SK-N-SH (cell line): ENCODE results near the gene FYN. TPM values are rescaled to one million over a fixed set of nuclear protein-coding genes. Genes with fewer than 3 reads are reported as not detected.

Experiments
- CTCF ChIA-PET: fragments of 300-600, 350-600 bp; formaldehyde crosslinking; extraction: SDS; loops from one replicate; lab custom pipeline; 2021; lab: Yijun Ruan, JAX
- POLR2A ChIA-PET: fragments of 350-600 bp; sonication (Branson Sonifier 250); formaldehyde crosslinking; extraction: SDS; loops from one replicate; lab custom pipeline; 2020; ENCODE audit warnings: antibody characterized with exemption, inconsistent platforms; lab: Yijun Ruan, JAX
- DNase-seq: peaks from one replicate; pipeline ENCODE4 v3.0.0; 2012
- H2AFZ ChIP-seq: fragments of 200-600 bp; sonication (generic); 2 replicates; pipeline ENCODE4 v1.8.1; 2016; ENCODE audit warnings: antibody characterized with exemption, mild to moderate bottlenecking, low read depth
- H3F3A ChIP-seq: fragments of 200-600 bp; sonication (generic); replicated peaks from 2 replicates; pipeline ENCODE3; 2016; ENCODE audit warnings: antibody characterized with exemption, mild to moderate bottlenecking; ENCODE audit not compliant: insufficient read depth
- H3K27ac ChIP-seq, 2 experiments: fragments of 200-500 bp in 1 of 2; fragments of 200-600 bp in 1 of 2; sonication (Bioruptor generic) in 1 of 2; sonication (generic), shearing (Covaris generic) in 1 of 2; 2 replicates each; pipeline versions ENCODE4 v1.5.1 to v1.6.1; 2014 to 2016; ENCODE audit warnings: low read depth in 2 of 2, inconsistent platforms in 1 of 2, low read length in 1 of 2, mild to moderate bottlenecking in 1 of 2, mixed read lengths in 1 of 2
- H3K27me3 ChIP-seq: fragments of 200-600 bp; sonication (generic), shearing (Covaris generic); 2 replicates; pipeline ENCODE4 v1.6.1; 2016; ENCODE audit warnings: mixed run types; ENCODE audit not compliant: insufficient read depth
- H3K36me3 ChIP-seq, 2 experiments: fragments of 200-500 bp in 1 of 2; fragments of 200-600 bp in 1 of 2; sonication (Bioruptor generic) in 1 of 2; sonication (generic) in 1 of 2; replicated peaks in 1 of 2; 2 replicates each; pipeline versions ENCODE3 to v1.5.1; 2014 to 2016; ENCODE audit warnings: low read length in 1 of 2, mild to moderate bottlenecking in 1 of 2; ENCODE audit not compliant: insufficient read depth in 2 of 2, control insufficient read depth in 1 of 2
- H3K4me1 ChIP-seq, 2 experiments: fragments of 200-500 bp in 1 of 2; fragments of 200-600 bp in 1 of 2; sonication (Bioruptor generic) in 1 of 2; sonication (generic), shearing (Covaris generic) in 1 of 2; 2 replicates each; pipeline versions ENCODE4 v1.5.1 to v1.6.1; 2014 to 2016; ENCODE audit warnings: low read depth in 1 of 2, low read length in 1 of 2, mixed run types in 1 of 2; ENCODE audit not compliant: insufficient read depth in 2 of 2, control insufficient read depth in 1 of 2
- H3K4me2 ChIP-seq: fragments of 200-600 bp; sonication (generic), shearing (Covaris generic); 2 replicates; pipeline ENCODE4 v1.6.1; 2017; ENCODE audit warnings: mixed run types
- H3K4me3 ChIP-seq, 2 experiments: fragments of 200-500 bp in 1 of 2; fragments of 200-600 bp in 1 of 2; sonication (Bioruptor generic) in 1 of 2; sonication (generic), shearing (Covaris generic) in 1 of 2; 2 replicates each; pipeline versions ENCODE4 v1.5.1 to v1.8.1; 2014 to 2016; ENCODE audit warnings: low read depth in 2 of 2, inconsistent platforms in 1 of 2, low read length in 1 of 2, mild to moderate bottlenecking in 1 of 2, mixed read lengths in 1 of 2, moderate library complexity in 1 of 2
- H3K79me2 ChIP-seq: fragments of 200-600 bp; sonication (generic); 2 replicates; pipeline ENCODE4 v1.8.1; 2017; ENCODE audit warnings: mild to moderate bottlenecking; ENCODE audit not compliant: insufficient read depth
- H3K9ac ChIP-seq: fragments of 200-600 bp; sonication (generic); 2 replicates; pipeline ENCODE4 v1.6.1; 2017; ENCODE audit warnings: mixed run types
- H3K9me2 ChIP-seq: fragments of 200-600 bp; sonication (generic); 2 replicates; pipeline ENCODE4 v1.6.1; 2017; ENCODE audit warnings: mixed run types
- H3K9me3 ChIP-seq: fragments of 200-600 bp; sonication (generic); 2 replicates; pipeline ENCODE4 v1.6.1; 2017; ENCODE audit warnings: mixed run types, mild to moderate bottlenecking, moderate library complexity
- H4K20me1 ChIP-seq: fragments of 200-600 bp; sonication (generic); 2 replicates; pipeline ENCODE4 v1.6.1; 2017; ENCODE audit warnings: mild to moderate bottlenecking, mixed run types; ENCODE audit not compliant: insufficient read depth
- CTCF ChIP-seq: fragments of 200-600 bp; sonication (generic); IDR thresholded peaks from 2 replicates; pipeline ENCODE4 v1.6.1; 2017; ENCODE audit warnings: antibody characterized with exemption, mild to moderate bottlenecking, moderate library complexity
- EP300 ChIP-seq, 2 experiments: IDR thresholded peaks; 2 replicates each; pipeline versions ENCODE4 v1.4.0 to v1.6.1; 2012; ENCODE audit warnings: borderline replicate concordance in 1 of 2, low read depth in 1 of 2, low read length in 1 of 2
- EZH2phosphoT487 ChIP-seq: fragments of 200-600 bp; sonication (generic); IDR thresholded peaks from 2 replicates; pipeline ENCODE4 v1.6.1; 2017; ENCODE audit warnings: low read depth, mixed run types, mild to moderate bottlenecking, antibody characterized with exemption, moderate library complexity, borderline replicate concordance
- FOXJ3 ChIP-seq: sonication (generic); formaldehyde crosslinking; IDR thresholded peaks from 2 replicates; pipeline ENCODE4 v1.5.1; 2020; ENCODE audit warnings: mild to moderate bottlenecking, missing genetic modification reagents
- GABPA ChIP-seq: IDR thresholded peaks from 2 replicates; pipeline ENCODE4 v1.4.0; 2012; ENCODE audit warnings: low read depth, mild to moderate bottlenecking
- IRF3 ChIP-seq: fragments of 150-350 bp; IDR thresholded peaks from 2 replicates; pipeline ENCODE4 v1.6.1; 2016; ENCODE audit warnings: mild to moderate bottlenecking, low read depth, low read length
- JUND ChIP-seq: IDR thresholded peaks from 2 replicates; pipeline ENCODE4 v1.4.0; 2012
- MAX ChIP-seq: IDR thresholded peaks from 2 replicates; pipeline ENCODE4 v1.4.0; 2012; ENCODE audit warnings: low read depth
- MEF2A ChIP-seq: IDR thresholded peaks from 2 replicates; pipeline ENCODE4 v1.4.0; 2012; ENCODE audit warnings: low read depth, borderline replicate concordance
- MXI1 ChIP-seq: IDR thresholded peaks from 2 replicates; pipeline ENCODE4 v1.6.1; 2012; ENCODE audit warnings: mild to moderate bottlenecking, low read depth, low read length, improper control_type of control experiment
- POLR2AphosphoS5 ChIP-seq: IDR thresholded peaks from 2 replicates; pipeline ENCODE4 v1.6.1; 2012; ENCODE audit warnings: low read depth, low read length
- RCOR1 ChIP-seq: fragments of 150-350 bp; IDR thresholded peaks from 2 replicates; pipeline ENCODE4 v1.6.1; 2017; ENCODE audit warnings: antibody characterized with exemption, low read length
- RFX5 ChIP-seq: IDR thresholded peaks from 2 replicates; pipeline ENCODE4 v1.6.1; 2012; ENCODE audit warnings: mild to moderate bottlenecking, improper control_type of control experiment, low read length
- SIN3A ChIP-seq: IDR thresholded peaks from 2 replicates; pipeline ENCODE4 v1.6.1; 2012; ENCODE audit warnings: low read depth, mild to moderate bottlenecking, low read length, moderate library complexity, borderline replicate concordance
- SMC3 ChIP-seq: IDR thresholded peaks from 2 replicates; pipeline ENCODE4 v1.6.1; 2012; ENCODE audit warnings: low read depth, low read length, improper control_type of control experiment
- TAF1 ChIP-seq: IDR thresholded peaks from 2 replicates; pipeline ENCODE4 v1.6.1; 2012; ENCODE audit warnings: low read depth, mild to moderate bottlenecking, low read length, moderate library complexity, borderline replicate concordance
- TEAD4 ChIP-seq: IDR thresholded peaks from 2 replicates; pipeline ENCODE4 v1.4.0; 2012; ENCODE audit warnings: mild to moderate bottlenecking, borderline replicate concordance; ENCODE audit not compliant: insufficient read depth
- USF1 ChIP-seq: IDR thresholded peaks from 2 replicates; pipeline ENCODE4 v1.4.0; 2012; ENCODE audit warnings: low read depth, borderline replicate concordance
- YY1 ChIP-seq: IDR thresholded peaks from 2 replicates; pipeline ENCODE4 v1.4.0; 2012; ENCODE audit warnings: low read depth, mild to moderate bottlenecking
- ZBTB33 ChIP-seq: IDR thresholded peaks from 2 replicates; pipeline ENCODE4 v1.4.0; 2012; ENCODE audit warnings: low read depth, borderline replicate concordance
- WGBS: methylation state at CpG from one replicate; pipeline ENCODE4 v1.1.6; 2017; ENCODE audit warnings: low lambda C conversion rate; 5-methylcytosine and 5-hydroxymethylcytosine counted together
- polyA plus RNA-seq, 3 experiments: library from polyadenylated mRNA; depleted of rRNA; stranded (reverse); fragments of >200 nt; gene quantifications; 2 replicates each; pipeline ENCODE4 v1.2.3, GENCODE V29; 2012

Gene FYN
- polyA plus RNA-seq, 1 of the 3 experiments (the other 2 are of a cell fraction) = 31.0 TPM

GRCh38 chr6:111723412-111723970 is 149.8 kb downstream of the FYN start:
- Histone ChIP-seq H2AFZ (no peak overlapping the region), H3K9me3 (no peaks in the 10 kb centered on the region), H3K4me1 (peaks cover 2 to 4% of the 10 kb centered on the region in 2 experiments; a peak in 2 of 4 replicates), H3K9ac (no peak overlapping the region), H3K36me3 (peaks cover 0 to 6% of the 10 kb centered on the region in 2 experiments), H3F3A (no peaks in the 10 kb centered on the region), H3K4me2 (no peak overlapping the region), H4K20me1 (no peaks in the 10 kb centered on the region), H3K27me3 (no peaks in the 10 kb centered on the region), H3K9me2 (no peaks in the 10 kb centered on the region), H3K4me3 (no peak overlapping the region), H3K27ac (no peak overlapping the region), H3K79me2 (no peaks in the 10 kb centered on the region)
- WGBS = 85% methylated on average over 7 of the region's 7 CpGs
- ChIA-PET CTCF (interaction anchor here (1.2 kb wide), 1 partner anchor 150 kb away, joined by 3 read pairs; the partner anchor contains the start of gene FYN), POLR2A (no interaction called here)
- DNase-seq = no peak
- TF ChIP-seq TAF1 (no peak), YY1 (no peak), POLR2AphosphoS5 (no peak), RCOR1 (no peak), IRF3 (no peak), RFX5 (no peak), MEF2A (no peak), FOXJ3 (no peak), GABPA (no peak), SMC3 (no peak), SIN3A (no peak), USF1 (no peak), EZH2phosphoT487 (no peak)

- Histone ChIP-seq H3F3A (no peaks in the 10 kb centered on the region), H3K27me3 (no peaks in the 10 kb centered on the region), H3K9me3 (no peaks in the 10 kb centered on the region), H2AFZ (no peak overlapping the region), H3K9me2 (no peaks in the 10 kb centered on the region), H3K79me2 (no peaks in the 10 kb centered on the region), H3K27ac (no peak overlapping the region), H3K36me3 (peaks cover 3 to 6% of the 10 kb centered on the region in 2 experiments), H3K9ac (no peak overlapping the region), H4K20me1 (no peaks in the 10 kb centered on the region), H3K4me2 (no peak overlapping the region), H3K4me1 (peaks cover 2 to 4% of the 10 kb centered on the region in 2 experiments; a peak in 2 of 4 replicates), H3K4me3 (no peak overlapping the region)
- 47% methylated on average over 3 of the region's 3 CpGs for WGBS
- DNase-seq = no peak
- ChIA-PET POLR2A (no interaction called here), CTCF (interaction anchor here (0.9 to 2.8 kb wide), 7 partner anchors 9 to 298 kb away, joined by 3 to 15 read pairs (median 4); no protein-coding TSS in a partner anchor)
- TF ChIP-seq TEAD4 (no peak), EP300 (IDR thresholded peaks at IDR 0.05; ENCODE audit: borderline replicate concordance in 1 of 2, low read depth in 1 of 2, low read length in 1 of 2) (no peak), FOXJ3 (no peak), CTCF (no peak), JUND (no peak), MAX (no peak), SIN3A (no peak), IRF3 (no peak), MXI1 (no peak), ZBTB33 (no peak)
These were observed 151.0 kb downstream of the FYN start for GRCh38 chr6:111722179-111722731.
